ENCODE data around the gene GNGT1.

Gene GNGT1

DNA sequence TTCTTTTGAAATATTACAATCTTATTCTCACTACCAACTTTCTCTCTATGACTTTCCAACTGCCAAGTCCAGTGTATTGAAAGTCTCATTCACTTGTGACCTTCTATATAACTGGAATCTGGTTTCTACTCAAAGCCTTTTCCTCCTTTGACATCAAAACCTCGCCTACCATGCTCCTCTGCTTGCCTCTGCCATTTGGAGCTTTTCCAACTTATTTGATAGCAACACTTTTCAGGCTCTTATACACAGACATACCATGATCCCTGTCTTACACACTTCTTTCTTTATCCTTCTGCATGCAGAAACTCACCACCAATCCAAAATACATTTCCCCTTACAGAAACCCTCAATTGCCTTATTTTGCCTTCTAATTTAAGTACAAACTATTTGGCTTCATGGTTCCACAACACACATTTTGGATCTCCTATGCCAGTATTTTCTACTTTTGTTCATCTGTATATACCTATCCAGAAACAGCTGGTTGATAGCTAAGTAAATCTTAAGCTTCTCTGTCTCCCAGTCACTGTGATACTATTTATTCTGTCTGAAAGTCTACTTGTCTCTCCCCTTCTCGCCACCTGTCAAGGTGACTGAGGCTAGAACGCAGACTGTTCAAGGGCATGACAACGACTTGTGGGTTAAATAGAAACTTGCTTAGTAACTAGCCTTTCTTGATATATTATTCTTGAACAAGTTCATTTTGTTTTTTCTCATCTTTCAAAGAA is 37.6 kb downstream of the GNGT1 start:
- no peak for DNase-seq

DNA sequence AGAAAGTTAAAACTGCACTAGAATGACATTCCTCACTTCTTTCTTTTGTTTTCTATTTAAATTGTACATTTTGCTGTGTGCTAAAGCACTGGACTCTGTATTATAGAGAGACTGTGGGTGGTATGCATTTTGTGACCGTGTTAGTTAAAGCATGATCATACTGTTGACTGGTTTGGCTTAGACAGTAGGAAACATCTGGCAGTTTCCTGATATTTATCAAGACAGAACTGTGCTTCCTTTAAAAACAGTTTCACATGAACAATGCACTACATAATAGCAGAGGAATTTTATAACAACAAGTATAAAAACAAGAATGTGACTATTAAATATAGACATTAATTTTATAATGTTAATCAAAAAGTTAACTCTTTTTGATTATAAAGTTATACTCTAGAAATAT is 38.3 kb downstream of the GNGT1 start:
- no peak for DNase-seq

DNA sequence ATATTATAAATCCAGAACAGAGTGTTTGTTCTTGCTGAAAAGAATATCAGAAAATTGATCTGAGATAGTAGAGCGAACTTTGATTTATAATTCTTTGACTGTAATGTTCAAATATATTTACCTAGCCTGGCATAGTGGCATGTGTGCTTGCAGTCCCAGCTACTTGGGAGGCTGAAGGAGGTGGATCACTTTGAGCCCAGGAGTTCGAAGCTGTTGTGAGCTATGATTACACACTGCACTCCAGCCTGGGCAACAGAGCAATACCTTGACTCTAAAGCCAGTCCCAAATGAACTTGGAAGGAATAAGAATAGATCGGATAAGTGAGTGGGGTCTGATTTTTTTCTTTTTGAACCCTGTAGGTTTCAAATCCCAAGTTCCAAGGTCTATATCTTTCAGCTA is 38.7 kb downstream of the GNGT1 start:
- DNase-seq = no peak

DNA sequence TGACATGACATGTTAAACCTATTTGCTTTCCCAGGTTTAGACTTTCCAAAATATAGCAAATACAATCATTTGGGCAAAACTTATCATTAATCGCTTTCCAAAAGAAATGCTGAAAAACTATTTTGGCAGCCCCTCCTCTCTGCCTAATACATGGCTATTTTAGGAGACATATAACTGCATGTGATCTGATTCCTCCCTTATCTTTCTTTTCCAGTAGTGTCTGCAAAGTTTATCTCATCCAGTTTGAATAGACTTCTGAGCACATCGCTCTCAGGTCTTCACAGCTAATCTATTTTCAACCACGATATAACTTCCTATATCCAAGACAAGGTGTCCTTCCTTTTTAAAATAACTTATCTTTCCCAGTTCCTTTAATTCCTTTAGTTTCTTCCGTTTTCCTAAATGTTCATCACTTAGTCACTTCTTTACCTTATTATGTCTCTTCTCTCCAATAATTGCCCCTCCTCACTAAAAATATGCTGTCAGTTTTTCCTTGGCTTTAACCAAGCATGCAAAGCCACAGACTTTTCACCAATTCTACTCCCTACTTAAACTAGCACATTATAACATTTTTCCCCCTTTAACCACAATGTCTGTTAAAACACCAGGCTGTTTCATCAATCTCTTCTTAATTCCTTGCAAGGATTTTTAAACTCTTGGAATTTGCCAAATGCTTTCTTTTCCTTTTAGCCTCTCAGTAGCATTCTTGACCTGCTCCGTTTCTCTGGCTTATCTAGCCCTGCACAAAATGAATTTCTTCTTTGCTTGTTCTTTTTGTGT is 39.6 kb downstream of the GNGT1 start:
- DNase-seq = no peak

DNA sequence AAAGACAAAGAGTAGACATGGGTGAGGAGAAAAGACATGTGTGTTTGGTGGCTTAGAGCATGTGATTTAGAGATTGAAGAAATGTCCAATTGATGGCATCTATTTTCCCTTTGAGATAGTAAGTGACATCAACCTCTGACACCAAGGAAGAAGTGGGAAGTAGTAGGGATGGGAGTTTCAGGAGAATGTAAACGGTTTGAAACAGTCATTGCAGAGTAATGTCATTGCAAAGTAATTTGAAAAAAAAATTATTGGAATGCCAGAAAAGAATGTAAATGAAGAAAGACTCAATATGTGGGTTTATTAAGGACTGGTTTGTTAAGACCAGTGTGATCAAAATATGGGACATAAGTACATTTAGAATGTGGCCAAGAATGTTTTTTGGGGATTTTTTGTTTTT is 41.7 kb downstream of the GNGT1 start:
- no peak for DNase-seq

DNA sequence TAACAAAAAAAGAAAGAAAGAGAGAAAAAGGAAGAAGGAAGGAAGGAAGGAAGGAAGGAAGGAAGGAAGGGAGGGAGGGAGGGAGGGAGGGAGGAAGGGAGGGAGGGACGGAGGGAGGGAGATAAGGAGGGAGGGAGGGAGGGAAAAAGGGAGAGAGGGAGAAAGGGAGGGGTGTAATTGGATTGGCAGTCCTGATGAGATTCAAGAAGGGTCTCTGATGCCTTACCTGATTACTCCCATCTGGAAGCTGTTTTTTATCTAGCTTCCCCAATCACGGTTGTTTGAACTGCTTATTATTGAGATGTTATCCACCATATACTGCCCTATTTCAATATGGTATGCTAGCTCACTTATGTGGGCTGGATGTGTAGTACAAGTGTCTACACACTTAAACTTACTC is 42.5 kb downstream of the GNGT1 start:
- DNase-seq = no peak

DNA sequence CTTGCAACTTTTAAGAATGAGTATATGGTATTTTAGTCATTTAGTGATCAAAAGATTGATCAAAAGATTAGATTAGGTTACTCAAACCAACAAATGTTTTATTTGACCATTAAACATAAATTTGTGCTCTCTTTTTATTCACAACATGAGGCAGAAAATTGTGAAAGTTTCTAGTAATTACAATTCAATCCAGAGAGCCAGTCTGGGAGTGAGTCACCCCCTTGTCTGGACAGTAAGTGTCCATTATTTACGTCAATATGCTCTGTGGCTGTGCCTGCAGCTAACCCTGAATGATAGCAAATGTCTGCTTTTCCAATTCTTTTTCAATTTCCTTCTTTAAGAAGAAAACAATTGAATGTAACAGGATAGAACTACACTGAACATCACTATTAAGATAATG is 43.1 kb downstream of the GNGT1 start:
- no peak for DNase-seq

DNA sequence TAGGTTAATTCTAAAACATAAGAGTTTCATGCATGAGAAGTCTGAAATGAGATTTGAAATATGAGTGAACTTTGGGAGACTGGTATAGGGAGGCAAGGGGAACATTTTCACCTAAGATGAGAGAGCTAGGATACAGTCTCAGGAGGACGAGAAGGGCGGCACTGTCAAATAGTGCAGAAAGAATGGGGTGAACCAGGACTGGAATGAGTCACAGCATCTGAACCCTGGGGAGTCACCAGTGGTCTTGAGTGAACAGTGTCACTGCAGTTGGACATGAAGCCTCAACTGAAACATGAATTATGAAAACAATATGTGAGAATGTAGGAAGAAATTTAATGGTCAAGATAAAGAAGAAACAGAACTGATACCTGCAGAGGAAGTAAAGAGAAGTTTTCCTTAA is 48.9 kb downstream of the GNGT1 start:
- DNase-seq = no peak

DNA sequence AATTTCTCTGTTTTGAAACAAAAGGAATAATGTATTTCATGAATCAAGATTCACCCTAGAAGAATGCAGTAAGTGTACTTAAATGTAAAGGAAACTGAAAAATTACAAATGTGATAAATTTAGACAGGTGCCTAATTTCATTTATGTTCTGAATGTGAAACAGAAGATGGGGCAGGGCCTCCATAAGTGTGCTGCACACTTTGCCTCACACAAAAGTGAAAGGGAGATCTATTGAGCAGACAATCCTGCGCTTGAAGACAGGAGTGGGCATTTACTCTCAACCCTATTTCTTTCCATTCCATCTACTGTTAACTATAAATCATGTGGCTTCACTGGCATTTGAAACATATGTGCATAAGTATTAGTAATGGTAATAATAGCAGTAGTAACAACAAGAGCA is 51.4 kb downstream of the GNGT1 start:
- DNase-seq = no peak

DNA sequence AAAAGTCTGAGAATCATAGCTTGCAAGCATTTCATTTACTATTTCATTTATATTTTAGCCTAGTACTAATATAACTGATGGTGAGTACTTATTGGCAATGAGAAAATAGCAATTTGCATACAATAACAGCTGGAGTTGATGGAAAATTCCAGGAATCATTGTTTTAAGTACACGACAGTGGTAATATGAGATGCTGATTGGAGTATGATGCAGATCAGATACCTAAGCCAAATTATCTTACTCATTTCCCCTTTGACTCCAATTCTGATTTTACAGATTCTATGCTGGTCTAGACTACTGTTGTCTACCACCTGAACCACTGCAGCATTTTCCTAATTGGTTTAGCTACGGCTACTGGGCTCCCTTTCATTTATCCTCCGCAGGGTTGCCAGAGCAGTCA is 51.8 kb downstream of the GNGT1 start:
- DNase-seq = no peak

DNA sequence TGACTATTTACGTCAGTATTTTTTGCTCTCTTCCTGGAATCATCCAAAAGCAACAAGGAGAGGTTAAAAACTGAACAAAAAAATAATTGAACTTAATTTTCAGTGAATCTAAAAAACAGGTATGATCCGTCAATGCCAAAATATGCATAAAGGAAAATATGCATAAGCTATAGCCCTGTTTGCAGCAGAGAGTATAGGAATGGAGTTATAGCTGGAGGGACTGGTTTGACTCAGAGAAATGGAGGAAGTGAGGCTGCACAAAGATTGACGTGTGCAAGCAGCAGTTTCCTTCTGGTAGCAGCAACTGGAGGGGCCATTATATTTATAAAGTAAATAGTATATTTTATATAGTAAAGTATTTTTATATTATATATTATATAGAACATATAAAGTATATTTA is 52.3 kb downstream of the GNGT1 start:
- no peak for DNase-seq

All from stimulated activated CD4-positive, alpha-beta T cell treated with anti-CD3 and anti-CD28 coated beads, Interleukin-2, amount 100 ng/mL, for 24 hours (primary cell).